ENCODE results near the gene MYH6.

Gene MYH6

DNA sequence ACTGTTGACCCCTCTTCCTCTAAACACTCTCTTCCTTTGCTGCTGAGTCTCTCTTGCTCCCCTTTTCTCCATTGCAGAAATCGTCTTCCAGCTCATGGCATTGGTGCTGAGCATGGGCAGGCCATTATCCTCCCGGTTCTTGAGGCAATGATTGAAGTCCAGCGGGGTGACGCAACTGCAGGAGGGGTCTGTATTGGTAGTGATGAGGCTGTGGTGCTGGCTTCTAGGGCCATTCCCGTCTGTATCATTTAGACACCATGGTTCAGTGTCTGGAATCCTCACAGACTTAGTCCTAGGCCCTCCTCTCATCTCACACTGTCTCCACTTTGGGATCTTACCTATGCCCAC, 54.7 kb downstream of the MYH6 start:
- DNase-seq = no peak

DNA sequence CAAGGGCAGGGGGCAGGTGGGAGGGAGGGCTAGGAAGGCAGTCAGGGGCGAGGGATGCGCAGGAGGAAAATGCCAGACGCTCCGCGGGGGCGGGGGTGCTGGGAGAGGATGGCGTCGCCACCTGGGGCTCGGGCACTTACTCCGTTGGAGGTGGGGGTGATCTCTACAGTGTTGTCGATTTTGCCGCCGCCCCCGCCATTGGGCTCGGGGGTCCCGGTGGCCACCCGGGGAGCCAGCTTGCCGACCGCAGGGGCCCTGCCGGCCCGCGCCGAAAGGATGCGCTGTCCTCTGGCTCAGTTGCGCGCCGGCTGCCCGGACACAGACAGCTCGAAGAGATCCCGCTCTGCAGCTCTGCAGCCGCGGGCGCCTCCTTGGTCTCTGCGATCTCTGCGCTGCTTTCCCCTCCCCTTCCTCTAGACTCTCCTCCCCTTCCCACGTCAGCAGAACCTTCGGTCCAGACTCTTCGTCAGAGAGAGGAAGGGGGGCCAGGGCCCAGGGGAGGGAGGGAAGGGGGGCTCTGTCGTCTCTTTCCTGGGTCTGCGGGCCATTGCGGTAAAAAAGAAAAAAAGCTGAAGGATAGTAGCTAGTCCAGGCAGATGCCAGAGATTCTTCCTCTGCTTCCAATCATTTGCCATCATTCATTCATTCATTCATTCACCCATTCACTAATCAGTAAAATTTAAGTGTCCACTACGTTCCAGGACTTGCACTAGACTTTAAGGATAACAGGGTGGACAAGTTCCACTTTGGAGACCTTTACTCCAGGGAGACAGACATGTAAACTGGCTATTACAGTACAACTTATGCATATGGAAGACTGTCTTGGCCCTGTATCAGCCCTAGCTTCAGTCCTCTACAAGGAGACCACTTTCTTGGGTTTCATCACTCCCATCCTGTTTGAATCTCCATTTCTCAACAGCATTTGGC, 55.3 kb downstream of the MYH6 start, which contains the start of gene SLC22A17:
SLC22A17 (minus strand) TSS at position 382 of the 927 bp plus-strand sequence.
- peak; percentile 93 for DNase-seq

DNA sequence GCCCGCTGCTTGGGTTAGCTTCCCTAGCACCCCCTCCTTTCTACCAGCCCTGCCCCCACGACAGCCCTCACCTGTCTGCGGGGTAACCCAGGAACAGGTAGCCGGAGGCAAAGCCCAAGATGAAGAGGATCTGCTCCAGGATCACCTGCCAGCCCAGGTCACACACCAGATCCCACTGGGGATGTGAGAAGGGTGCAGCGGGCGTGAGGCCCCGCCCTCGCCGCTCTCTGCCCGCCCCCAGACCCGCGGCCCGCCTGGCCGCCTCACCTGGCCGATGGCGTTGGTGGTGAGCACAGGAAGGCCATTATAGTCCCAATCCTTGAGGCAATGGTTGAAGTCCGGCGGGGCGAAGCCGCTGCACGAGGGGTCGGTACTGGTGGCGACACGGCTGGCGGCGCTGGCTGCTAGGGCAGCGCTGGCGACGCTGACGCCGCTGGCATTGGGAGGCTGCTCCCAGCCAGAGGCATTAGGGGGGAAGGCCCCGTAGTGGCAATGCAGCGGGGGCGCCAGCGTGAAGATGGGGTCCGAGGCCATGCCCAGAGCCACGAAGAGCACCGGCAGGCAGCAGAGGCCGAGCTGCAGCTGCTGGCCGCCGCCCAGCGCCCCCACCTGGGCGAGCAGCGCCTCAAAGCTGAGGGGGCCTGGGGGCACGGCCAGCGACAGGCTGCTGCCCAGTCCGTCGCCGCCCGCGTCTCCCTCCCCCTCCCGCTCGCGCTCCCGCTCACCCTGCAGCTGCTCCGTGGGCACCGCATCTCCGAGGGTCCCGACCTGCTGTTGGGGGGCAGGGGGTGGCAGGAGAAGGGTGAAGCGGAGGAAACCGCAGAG, 56.2 kb downstream of the MYH6 start:
- peak; percentile 83 for DNase-seq

DNA sequence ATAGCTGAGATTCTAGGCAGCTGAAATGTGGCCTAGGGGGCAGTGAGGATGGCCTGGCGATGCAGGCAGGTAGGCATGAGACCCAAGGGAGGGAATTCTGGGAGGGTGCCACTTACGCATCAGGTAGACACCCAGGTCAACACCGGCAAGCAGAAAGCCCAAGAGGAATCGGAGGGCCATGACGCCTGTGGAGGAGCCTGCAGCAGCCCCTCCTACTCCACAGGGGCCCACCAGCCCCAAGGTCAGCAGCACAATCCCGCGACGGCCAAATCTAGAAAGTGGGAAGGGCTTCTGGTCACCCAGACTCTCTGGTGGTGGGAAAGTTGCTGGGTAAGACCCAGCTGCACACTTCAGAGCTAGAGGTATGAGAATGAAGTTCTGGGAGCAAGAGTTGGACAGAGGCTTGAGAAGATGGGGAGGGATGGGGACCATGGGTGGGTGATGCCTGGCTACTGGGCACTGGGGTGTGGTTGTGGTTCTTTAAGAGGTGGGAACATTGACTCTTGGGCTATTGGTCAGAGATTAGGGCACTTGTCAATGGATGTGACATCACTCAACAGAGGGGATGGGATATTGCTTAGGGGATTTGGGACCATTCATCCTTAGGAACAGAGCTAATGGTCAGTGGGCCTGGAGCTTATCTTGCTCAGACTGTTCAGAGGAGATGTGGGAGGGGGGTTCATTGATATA, 58.8 kb downstream of the MYH6 start:
- DNase-seq = no peak

DNA sequence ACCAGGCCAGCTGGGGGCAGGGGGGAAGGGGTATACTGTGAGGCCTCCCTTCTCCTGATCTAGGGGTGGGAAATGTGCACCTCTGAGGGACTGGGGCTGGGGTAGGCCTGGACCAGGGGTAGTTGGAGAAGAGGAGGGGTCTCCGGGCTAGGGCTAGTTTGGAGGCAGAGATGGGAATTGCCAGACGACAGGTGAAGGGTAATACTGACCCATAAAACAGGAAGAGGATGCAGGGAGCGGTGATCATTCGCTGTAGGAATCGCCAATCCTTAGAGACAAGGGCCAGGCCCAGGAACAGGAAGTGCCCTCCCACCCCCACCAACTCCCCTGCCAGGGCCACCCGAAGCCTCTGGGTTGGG, 59.8 kb downstream of the MYH6 start:
- no peak for DNase-seq

DNA sequence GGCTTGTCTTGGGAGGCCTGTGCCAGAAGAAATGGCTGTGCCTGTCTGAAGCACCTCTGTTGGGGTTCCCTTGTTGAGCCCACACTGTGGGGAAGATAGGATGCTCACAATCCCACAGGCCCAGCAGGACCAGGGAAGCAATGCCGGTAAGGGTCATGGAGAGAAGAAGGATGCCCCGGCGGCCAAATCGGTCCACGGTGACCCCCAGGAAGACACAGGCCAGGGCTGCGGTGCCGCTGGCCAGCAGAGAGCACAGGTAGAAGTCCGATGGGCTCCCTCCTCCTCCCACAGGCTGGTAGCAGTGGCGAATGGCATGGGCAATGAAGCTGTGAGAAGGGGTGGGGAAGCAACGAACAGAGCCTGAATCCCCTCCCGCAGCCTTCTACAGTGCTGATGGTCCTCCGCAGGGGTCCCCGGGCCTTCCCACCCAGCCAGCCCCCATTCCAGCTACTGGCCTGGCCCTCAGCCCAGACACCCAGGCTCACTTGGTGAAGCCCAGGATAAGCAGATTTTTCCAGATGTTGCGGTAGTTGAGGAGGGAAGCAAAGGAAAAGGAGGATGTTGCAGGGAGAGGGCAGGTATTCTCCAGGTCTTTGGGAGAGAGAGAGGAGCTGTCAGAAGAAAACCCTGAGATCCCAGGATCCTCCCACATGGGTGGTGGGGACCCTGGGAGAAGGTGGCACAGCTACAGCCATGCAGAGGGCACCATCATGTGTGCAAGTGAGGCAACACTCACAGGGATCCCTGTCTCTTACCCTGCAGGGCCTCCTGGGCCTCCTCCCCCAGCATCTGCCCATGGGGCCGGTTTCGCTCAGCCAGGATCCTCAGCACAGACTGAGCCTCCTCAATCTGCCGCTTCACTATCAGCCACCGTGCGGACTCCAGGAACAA, 60.4 kb downstream of the MYH6 start:
- no peak for DNase-seq

DNA sequence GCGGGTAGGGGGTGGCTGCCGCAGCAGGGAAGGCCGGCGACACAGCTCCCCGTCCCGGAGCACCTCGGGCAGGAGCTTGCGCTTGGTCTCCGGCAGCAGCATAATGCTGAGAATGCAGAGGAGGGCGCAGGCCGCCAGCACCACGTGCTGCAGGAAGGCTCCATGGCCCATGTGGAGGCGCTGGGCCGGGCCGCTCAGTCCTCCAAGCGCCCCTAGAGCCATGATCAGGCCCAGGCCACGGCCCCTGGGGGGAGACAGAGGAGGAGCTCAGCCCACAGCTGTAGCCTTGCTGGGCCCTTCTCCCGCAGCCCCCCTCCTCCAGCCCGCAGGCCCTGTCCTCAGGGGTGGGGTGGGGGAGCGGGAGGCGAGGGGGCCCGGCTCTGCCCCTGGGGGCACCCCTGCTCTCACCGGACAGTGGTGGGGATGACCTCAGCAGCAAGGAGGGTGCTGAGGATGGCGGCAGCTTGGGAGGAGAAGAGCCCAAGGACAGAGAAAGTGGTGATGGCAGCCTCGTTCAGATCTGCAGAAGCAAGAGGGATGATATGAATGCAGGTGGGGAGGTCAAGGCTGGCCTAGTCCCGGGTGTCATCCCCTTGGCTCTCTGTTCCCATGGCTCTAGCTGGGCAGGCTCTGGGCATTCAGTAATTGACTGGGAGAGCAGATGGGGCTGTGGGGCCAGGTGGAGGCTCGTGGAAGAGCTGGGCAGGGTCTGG, 61.2 kb downstream of the MYH6 start:
- DNase-seq = no peak

DNA sequence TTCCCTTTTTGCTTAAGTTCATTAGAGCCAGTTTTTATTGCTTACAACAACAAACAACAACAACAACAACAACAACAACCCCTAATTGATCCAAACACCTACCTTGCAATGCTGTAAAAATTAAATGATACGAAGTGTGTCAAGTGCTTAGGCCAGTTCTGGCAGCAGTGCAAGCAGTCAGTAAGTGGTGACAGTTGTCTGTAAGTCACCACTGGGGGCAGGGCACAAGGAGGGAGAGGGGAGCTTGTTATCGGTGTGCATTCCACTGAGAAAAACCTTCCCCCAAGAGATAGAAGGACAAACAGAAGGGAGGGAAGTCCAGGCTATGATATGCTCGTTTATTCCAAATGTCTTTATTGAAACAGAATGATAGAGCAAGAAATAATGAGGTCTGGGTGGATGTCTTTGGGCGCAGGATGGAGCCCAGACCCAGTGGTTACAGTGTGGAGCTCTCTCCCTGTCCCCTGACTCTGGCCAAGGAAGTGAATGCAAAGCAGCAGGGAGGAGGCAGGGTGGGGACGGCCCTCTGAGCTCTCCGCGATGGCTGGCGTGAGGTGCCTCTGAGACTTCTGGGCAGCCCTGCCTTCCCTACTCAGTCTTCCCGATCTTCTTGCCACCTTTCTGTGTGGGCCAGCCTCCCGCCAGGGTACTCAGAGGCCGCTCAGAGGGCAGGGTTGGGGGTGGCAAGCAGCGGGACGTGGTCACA, 61.9 kb downstream of the MYH6 start:
- DNase-seq = no peak

- DNase-seq = no peak
Measured at GRCh38 chr14:23344481-23344880, 63.6 kb downstream of the MYH6 start.

DNA sequence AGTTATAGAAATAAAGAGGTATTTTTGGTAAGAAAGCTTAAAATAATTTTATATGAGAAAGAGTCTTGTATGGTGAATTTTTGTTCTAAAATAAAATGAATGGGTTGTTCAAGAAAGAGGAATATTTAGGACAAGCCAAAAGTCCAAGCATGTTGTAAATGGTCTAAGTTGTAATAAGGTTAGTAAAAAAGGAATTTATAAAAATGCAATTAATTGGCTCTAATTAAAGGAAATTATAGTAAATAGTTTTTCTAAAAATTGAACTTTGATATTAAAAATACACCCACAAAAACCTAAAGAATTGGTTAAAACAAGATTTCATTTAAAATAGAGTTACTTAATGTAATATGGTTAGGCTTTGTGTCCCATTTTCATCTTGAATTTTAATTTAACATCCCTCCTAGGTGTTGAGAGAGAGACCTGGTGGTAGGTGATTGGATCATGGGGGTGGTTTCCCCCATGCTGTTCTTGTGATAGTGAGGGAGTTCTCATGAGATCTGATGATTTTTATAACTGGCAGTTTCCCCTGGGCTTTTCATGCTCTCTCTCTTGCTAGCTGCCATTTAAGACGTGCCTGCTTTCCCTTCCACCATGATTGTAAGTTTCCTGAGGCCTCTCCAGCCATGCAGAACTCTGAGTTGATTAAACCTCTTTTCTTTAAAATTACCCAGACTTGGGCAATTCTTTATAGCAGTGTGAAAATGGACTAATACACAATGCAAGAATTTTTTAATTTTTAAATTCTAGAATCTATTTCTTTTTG, 68.4 kb downstream of the MYH6 start:
- no peak for DNase-seq

- no peak for DNase-seq
Measured at GRCh38 chr14:23335623-23336022, 72.5 kb downstream of the MYH6 start.
